Gastrocnemius medialis (tissue), 4 donors: Measurements from ENCODE around the gene ZNF207. TPM values are rescaled to one million over a fixed set of nuclear protein-coding genes. Genes with fewer than 3 reads are reported as not detected.
A peak's percentile ranks its signal among the peaks of the same experiment; 100 is the strongest.
"Not testable (repeated sequence)": the region's sequence is repeated elsewhere in the genome, so short reads cannot be mapped to it uniquely, and the experiment has no call there.

Experiments
- ATAC-seq, 2 donors: fragments of 150-250 bp; one replicate each; pipeline ENCODE4 v1.9.1; 2016
- DNase-seq, 2 donors: peaks; one replicate each; pipeline ENCODE4 v3.0.0-alpha.2; 2019
- H3K27ac ChIP-seq, 4 donors: fragments of 200-600 bp; sonication (generic); 1 replicate in 1 of 4; 2 replicates in 3 of 4; pipeline ENCODE4 v1.5.1; 2016 to 2018; ENCODE audit warnings: mild to moderate bottlenecking in 2 of 4, moderate library complexity in 1 of 4
- H3K27me3 ChIP-seq, 3 donors: fragments of 200-600 bp; sonication (generic) in 2 of 3; 1 replicate in 1 of 3; 2 replicates in 2 of 3; pipeline versions ENCODE4 v1.5.1 to v1.6.0; 2016 to 2019; ENCODE audit warnings: mild to moderate bottlenecking in 1 of 3, moderate library complexity in 1 of 3
- H3K36me3 ChIP-seq, 2 donors: fragments of 200-600 bp; sonication (generic) in 1 of 2; one replicate each; pipeline ENCODE4 v1.5.1; 2017 to 2018
- H3K4me1 ChIP-seq, 2 donors: fragments of 200-600 bp; sonication (generic) in 1 of 2; one replicate each; pipeline ENCODE4 v1.5.1; 2016 to 2017; ENCODE audit warnings: mild to moderate bottlenecking in 2 of 2
- H3K4me3 ChIP-seq, 4 donors: fragments of 200-600 bp; sonication (generic) in 3 of 4; 1 replicate in 1 of 4; 2 replicates in 3 of 4; pipeline ENCODE4 v1.5.1; 2016 to 2019; ENCODE audit warnings: mild to moderate bottlenecking in 2 of 4
- H3K9me3 ChIP-seq, 3 donors: fragments of 200-600 bp; sonication (generic) in 2 of 3; 1 replicate in 1 of 3; 2 replicates in 2 of 3; pipeline ENCODE4 v1.5.1; 2016 to 2019
- POLR2A ChIP-seq, 2 donors: fragments of 450-650 bp; IDR thresholded peaks; one replicate each; pipeline ENCODE4 v1.6.1; 2017; ENCODE audit warnings: antibody characterized with exemption in 2 of 2, mild to moderate bottlenecking in 2 of 2, moderate library complexity in 2 of 2
- in situ Hi-C, 4 donors: fragments of 200-750 bp; cut with MboI; loops; one replicate each; pipeline versions ENCODE4 v1.15.0 to v1.8.0; 2017; ENCODE audit warnings: low sequenced_read_pairs in 4 of 4
- intact Hi-C: fragments of 100-400 bp; cut with DNase I; formaldehyde crosslinking; loops from one replicate; pipeline ENCODE4 v1.15.1; 2023; ENCODE audit warnings: low total_unique reads
- total RNA-seq, 4 donors: library from RNA; depleted of rRNA; stranded (reverse); fragments of >200 nt; gene quantifications; one replicate each; pipeline versions ENCODE4 v1.1.0 to v1.2.3, GENCODE V29; 2016
- TF ChIP-seq, protein P1 (sequence below), 5 experiments: fragments of 450-650 bp in 3 of 5; fragments of 200-600 bp in 2 of 5; sonication (generic) in 2 of 5; IDR thresholded peaks in 4 of 5; conservative IDR thresholded peaks in 1 of 5; 1 replicate in 4 of 5; 2 replicates in 1 of 5; pipeline ENCODE4 v1.5.1; 2016 to 2019; ENCODE audit warnings: antibody characterized with exemption in 5 of 5, mild to moderate bottlenecking in 3 of 5, moderate library complexity in 3 of 5

ZNF207 gene
- total RNA-seq, 4 donors from 2014 or later: 51.4 to 126 (median 82.4) TPM

- no peaks in the 10 kb centered on the region for H3K27me3 ChIP-seq
- TF ChIP-seq, protein P1, sequence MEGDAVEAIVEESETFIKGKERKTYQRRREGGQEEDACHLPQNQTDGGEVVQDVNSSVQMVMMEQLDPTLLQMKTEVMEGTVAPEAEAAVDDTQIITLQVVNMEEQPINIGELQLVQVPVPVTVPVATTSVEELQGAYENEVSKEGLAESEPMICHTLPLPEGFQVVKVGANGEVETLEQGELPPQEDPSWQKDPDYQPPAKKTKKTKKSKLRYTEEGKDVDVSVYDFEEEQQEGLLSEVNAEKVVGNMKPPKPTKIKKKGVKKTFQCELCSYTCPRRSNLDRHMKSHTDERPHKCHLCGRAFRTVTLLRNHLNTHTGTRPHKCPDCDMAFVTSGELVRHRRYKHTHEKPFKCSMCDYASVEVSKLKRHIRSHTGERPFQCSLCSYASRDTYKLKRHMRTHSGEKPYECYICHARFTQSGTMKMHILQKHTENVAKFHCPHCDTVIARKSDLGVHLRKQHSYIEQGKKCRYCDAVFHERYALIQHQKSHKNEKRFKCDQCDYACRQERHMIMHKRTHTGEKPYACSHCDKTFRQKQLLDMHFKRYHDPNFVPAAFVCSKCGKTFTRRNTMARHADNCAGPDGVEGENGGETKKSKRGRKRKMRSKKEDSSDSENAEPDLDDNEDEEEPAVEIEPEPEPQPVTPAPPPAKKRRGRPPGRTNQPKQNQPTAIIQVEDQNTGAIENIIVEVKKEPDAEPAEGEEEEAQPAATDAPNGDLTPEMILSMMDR (IDR thresholded peaks at IDR 0.05 in 4 of 5, conservative IDR thresholded peaks at IDR 0.05 in 1 of 5): no peak
- no peak for TF ChIP-seq POLR2A (IDR thresholded peaks at IDR 0.05)
- DNase-seq: no peak
- in situ Hi-C loops: loop anchor here in 3 of 4 donors (5.0 to 10.0 kb wide), 3 partner anchors 60 to 65 kb away; no protein-coding TSS in a partner anchor
- no peak overlapping the region for H3K4me3 ChIP-seq
- no peaks in the 10 kb centered on the region for H3K4me1 ChIP-seq
- no peaks in the 10 kb centered on the region for H3K36me3 ChIP-seq
- no peaks in the 10 kb centered on the region for H3K9me3 ChIP-seq
- intact Hi-C loops: no loop called here
- H3K27ac ChIP-seq: no peak overlapping the region
- no peak for ATAC-seq
Observed at GRCh38 chr17:32317353-32317752, 32.6 kb upstream of the ZNF207 start.

DNA sequence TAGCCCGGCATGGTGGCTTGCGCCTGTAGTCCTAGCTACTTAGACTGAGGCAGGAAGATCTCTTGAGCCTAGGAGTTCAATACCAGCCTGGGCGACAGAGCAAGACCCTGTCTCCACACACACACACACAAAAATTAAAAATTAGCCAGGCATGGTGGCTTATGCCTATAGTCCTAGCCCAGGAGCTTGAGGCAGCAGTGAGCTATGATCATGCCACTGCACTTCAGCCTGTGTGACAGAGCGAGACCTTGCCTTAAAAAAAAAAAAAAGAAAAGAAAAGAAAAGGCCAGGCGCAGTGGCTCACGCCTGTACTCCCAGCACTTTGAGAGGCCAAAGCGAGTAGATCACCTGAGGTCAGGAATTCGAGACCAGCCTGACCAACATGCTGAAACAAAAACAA is 31.9 kb upstream of the ZNF207 start:
- Histone ChIP-seq H3K4me3 (no peak overlapping the region), H3K4me1 (no peaks in the 10 kb centered on the region), H3K9me3 (no peaks in the 10 kb centered on the region), H3K36me3 (no peaks in the 10 kb centered on the region), H3K27me3 (no peaks in the 10 kb centered on the region), H3K27ac (no peak overlapping the region)
- DNase-seq (no peak), ATAC-seq (no peak)
- no peak for TF ChIP-seq POLR2A (IDR thresholded peaks at IDR 0.05)
- TF ChIP-seq, protein P1 (IDR thresholded peaks at IDR 0.05 in 4 of 5, conservative IDR thresholded peaks at IDR 0.05 in 1 of 5): no peak
- intact Hi-C loops (no loop called here), in situ Hi-C loops (loop anchor here in 3 of 4 donors (5.0 to 10.0 kb wide), 3 partner anchors 61 to 66 kb away; no protein-coding TSS in a partner anchor)

- Histone ChIP-seq H3K9me3 (no peaks in the 10 kb centered on the region), H3K36me3 (no peaks in the 10 kb centered on the region), H3K4me1 (no peaks in the 10 kb centered on the region), H3K4me3 (no peak overlapping the region), H3K27ac (no peak overlapping the region), H3K27me3 (no peaks in the 10 kb centered on the region)
- ATAC-seq (peak; percentile 71 to 85), DNase-seq (peak; percentile 41 to 45)
- intact Hi-C loops: loop anchor here (1.0 kb wide), 1 partner anchor 66 kb away; no protein-coding TSS in a partner anchor
- in situ Hi-C loops: loop anchor here in 3 of 4 donors (5.0 to 10.0 kb wide), 3 partner anchors 62 to 67 kb away; no protein-coding TSS in a partner anchor
- TF ChIP-seq POLR2A (IDR thresholded peaks at IDR 0.05): no peak
- TF ChIP-seq, protein P1 (IDR thresholded peaks at IDR 0.05 in 4 of 5, conservative IDR thresholded peaks at IDR 0.05 in 1 of 5): peak; percentile 77 to 93 (median 80)
Observed at GRCh38 chr17:32319548-32319905, 30.4 kb upstream of the ZNF207 start.

GRCh38 chr17:32320080-32320479 is 29.9 kb upstream of the ZNF207 start:
- H3K4me1 ChIP-seq, intact Hi-C loops, H3K9me3 ChIP-seq, H3K4me3 ChIP-seq, ATAC-seq, DNase-seq, H3K36me3 ChIP-seq, H3K27me3 ChIP-seq, H3K27ac ChIP-seq: not testable (repeated sequence)
- in situ Hi-C loops: loop anchor here in 1 of 4 donors (5.0 kb wide), 1 partner anchor 68 kb away; no protein-coding TSS in a partner anchor

DNA sequence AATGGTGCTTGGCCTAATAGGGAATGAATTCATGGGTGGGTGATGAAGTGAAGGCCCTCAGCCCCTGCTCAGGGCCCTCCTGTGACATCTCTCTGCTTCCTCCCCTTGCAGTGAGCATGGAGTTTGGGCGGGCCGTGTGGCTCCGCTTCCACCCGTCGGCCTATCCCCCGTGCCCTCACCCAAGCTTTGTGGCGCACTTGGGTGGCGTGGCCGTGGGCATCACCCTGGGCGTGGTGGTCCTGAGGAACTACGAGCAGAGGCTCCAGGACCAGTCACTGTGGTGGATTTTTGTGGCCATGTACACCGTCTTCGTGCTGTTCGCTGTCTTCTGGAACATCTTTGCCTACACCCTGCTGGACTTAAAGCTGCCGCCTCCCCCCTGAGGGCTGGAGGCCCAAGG is 29.1 kb upstream of the ZNF207 start:
- H3K27ac ChIP-seq: no peak overlapping the region
- H3K4me3 ChIP-seq: no peak overlapping the region
- no peaks in the 10 kb centered on the region for H3K9me3 ChIP-seq
- ATAC-seq (no peak), DNase-seq (no peak)
- no peaks in the 10 kb centered on the region for H3K27me3 ChIP-seq
- no peaks in the 10 kb centered on the region for H3K4me1 ChIP-seq
- in situ Hi-C loops (loop anchor here in 1 of 4 donors (5.0 kb wide), 1 partner anchor 69 kb away; no protein-coding TSS in a partner anchor), intact Hi-C loops (no loop called here)
- TF ChIP-seq, protein P1 (IDR thresholded peaks at IDR 0.05 in 4 of 5, conservative IDR thresholded peaks at IDR 0.05 in 1 of 5): no peak
- TF ChIP-seq POLR2A (IDR thresholded peaks at IDR 0.05): no peak
- H3K36me3 ChIP-seq: no peaks in the 10 kb centered on the region
